Left forelimb (tissue), 1 donor: ENCODE results near the gene MPP3.
"Not testable (repeated sequence)": the region's sequence is repeated elsewhere in the genome, so short reads cannot be mapped to it uniquely, and the experiment has no call there.

Source experiments
- DNase-seq: peaks from one replicate; pipeline ENCODE4 v3.0.0-alpha.2; 2018; ENCODE audit warnings: low spot score

MPP3 gene

DNA sequence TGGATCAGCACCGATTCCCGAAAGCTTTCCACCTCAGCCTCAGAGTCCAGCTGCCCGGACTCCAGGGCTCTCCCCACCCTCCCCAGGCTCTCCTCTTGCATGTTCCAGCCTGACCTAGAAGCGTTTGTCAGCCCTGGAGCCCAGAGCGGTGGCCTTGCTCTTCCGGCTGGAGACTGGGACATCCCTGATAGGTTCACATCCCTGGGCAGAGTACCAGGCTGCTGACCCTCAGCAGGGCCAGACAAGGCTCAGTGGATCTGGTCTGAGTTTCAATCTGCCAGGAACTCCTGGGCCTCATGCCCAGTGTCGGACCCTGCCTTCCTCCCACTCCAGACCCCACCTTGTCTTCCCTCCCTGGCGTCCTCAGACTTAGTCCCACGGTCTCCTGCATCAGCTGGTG, 29.0 kb upstream of the MPP3 start:
- DNase-seq: no peak

DNA sequence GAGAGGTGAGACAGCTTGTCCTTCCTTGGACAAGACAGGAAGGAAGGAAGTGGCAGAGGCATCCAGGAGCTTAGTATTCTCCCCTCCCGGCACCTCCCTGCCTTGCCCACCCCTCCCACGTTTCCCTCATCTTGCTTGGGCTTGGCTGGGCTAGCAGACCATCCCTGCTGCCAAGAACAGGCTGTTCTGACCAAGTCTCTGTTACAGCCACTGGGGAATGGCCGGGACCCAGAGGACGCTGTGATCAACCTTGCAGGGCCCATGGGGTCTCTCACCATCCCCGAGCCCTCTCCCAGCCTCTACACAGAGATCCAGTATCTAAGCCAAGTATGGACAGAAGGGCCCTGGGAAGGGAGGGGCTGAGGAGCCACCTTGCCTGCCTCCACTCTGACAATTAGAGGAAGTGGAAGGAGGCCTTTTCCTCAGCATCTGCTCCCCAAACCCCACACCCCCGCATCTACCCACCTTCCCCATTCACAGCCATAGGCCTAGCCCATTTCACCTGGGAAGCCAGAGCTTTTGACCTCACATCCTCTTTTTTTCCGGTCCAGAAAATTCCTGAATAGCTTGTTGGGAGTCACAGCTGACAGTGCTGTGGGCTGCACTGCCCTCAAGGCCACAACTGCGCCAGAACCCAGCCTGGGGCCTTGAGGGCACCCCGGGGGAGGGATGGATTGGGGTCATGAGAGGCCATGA, 28.1 kb upstream of the MPP3 start:
- DNase-seq: no peak

DNA sequence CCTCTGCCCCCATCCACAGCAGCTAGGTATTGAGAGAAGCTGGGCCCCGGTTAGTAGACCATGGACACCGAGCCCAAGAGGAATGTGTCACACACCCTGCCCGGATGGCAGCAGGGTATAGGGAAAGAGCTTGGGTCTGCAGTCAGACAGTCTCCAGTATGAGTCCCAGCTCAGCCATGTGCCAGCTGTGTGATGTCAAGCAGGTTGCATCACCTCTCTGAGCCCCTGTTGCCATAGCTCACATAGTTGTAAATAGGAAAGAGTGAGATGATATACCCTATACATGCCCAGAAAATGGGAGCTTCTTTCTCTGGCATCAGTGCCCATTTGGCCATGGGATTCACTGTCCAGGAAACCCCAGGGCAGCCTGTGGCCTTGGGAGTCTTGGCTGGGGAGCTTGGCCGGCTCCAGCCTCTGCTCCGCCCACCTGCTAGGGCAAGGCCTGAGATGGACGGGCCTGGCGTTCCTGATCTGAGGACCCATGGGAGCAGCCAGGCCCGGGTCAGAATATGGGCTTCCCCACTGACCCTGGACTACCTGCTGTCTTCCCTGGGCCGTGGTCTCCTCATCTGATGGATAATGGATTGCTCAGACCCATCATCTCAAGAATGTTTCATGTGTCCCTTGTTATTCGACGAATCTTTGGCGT, 27.3 kb upstream of the MPP3 start:
- no peak for DNase-seq

DNA sequence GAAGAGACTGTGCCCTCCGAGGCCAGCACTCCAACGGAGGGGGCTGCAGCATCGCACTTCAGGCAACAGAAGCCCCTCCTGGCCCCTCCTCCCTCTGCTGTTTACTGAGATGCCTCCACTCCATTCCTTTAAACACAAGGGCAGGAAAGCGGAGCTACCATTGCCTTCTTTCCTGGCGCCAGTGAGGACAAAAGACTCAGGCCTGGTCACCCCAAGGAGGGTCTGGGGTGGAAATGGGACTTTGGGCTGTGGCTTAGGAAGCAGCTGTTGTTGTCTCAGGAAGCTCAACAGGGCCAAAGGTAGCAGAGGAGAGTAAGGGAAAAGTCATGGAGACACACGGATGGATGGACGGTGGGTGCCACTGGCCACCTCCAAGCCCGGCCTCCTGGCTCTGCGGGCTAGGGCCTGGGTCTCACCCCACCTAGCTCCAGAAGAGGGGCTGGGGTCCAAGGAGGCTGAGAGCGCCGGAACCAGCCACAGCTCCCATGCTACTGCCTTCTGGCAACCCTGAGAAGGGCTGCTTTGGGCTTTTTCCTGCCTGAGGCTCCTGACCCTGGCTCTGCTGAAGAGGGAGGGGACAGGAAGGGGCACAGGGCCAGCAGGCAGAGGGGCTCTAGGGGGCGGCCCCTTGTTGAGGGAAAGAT, 25.1 kb upstream of the MPP3 start:
- no peak for DNase-seq

DNA sequence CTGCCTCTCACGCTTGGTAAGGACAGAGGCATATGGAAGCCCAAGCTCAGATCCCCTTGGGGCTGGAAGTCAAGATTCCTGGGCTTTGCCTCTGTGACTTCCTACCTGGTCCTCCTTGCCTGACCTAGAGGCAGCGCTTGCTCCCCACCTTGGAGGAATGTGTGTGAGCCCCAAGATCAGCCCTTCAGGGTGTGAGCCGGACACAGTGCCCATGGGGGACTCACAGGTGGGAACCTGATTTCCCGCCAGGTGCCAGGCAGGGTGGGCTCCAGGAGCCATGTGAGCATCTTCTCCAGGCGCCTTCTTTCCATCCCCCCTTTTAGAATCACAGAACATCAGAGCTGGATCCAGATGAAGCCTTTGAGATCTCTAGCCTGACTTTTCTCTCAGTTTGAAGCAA, 24.2 kb upstream of the MPP3 start:
- no peak for DNase-seq

DNA sequence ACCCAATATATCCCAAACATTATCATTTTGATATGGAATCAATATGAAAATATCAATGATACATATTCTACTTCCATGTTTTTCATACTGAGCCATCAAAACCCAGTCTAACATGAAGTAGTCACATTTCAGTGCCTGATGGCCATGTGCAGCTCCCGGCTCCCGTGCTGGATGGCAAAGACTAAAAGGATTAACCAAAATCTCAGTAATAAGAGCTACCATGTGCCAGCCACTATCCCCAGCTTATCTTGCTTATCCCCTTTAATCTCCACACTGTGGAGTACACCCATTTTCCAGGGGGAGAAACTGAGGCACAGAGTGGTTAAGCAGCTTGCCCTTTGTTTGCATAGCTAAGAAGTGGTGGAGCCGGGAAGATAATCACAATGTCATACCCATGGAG, 23.2 kb upstream of the MPP3 start:
- no peak for DNase-seq

DNA sequence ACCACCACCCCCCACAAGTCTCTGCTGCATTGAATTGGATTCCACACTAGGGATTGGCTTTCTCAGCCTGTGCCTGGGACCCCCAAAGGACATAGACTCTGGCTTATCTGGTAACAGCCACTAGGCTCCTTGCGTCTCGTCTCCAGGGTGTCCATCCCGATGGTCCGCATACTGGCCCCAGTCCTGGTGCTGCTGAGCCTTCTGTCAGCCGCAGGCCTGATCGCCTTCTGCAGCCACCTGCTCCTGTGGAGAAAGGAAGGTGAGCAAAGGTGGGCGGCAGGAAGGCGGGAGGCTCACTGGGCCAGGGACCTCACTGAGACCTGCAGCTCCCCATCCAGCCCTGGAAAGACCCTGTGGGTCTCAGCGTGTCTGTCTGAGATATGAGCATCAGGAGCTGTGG, 22.1 kb upstream of the MPP3 start:
- DNase-seq: no peak

DNA sequence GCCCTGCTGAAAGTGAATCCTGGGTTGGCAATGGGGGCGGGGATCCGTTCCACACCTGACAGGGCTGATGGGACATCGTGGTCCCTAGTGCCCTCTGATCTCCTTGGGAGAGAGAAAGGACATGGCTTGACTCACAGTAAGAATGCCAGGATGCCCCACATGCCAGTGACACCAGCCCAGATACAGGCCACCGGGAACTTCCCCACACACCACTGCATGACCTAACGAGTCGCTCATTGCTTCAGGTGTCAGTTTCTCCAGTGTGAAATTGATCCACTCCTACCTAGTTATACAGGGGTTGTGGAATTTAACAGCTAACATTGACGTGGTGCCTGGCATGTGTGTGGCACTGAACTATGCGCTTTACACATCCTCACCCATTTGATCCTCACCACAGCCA, 21.6 kb upstream of the MPP3 start:
- no peak for DNase-seq

DNA sequence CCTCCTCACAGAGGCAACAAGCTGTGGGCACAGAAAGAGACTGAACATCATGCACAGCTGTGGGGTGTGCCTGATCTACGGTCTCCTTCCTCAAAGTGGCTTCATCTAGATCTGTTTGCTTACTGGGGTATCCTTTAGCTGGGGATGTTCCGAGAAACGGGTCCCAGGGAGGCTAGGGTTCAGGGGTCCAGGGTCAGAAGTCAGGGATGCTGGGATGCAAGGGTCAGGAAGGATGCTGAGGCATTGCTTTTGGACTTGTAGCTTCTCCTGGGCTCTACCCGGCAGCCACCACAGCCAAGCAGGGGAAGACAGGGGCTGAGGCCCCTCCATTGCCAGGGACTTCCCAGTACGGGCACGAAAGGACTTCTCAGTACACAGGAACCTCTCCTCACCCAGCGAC, 20.6 kb upstream of the MPP3 start:
- no peak for DNase-seq

DNA sequence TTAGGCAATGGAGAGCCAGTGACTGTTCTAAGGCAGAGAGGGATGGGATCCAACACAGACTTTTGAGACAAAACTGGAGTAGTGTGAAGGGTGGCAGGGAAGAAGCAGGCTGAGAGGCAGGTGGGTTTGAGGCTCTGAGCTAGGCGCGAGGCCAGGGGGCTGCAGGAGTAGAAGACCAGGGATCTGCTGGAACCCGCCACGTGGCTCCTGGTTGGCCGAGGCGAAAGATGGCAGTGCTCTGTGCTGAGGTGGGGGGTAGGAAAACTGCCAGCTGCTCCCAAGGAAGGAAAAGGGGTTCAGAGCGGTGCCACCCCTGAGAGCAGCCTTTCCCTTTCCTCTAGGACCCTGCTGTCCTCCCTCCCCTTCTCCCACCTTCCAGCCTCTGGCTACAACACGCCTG, 19.6 kb upstream of the MPP3 start:
- no peak for DNase-seq

DNA sequence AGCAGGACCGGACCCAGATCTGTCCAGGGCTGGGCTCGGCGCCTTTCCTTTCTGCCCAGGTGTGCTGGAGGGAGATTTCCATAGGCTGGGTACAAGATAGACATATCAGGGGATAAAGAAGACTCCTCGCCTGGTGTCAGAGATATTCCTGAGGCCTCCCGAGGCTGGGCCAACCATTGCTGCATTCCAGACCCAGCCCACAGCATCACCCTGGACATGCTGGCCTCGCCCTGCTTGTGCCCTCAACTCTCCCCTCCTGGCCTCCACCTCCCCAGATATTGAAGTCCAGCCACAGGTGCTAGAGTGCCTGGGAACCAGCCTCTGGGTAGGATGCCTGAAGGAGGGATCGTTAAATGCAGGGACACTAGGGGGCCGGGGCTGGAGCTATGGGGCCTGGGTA, 16.2 kb upstream of the MPP3 start:
- no peak for DNase-seq

DNA sequence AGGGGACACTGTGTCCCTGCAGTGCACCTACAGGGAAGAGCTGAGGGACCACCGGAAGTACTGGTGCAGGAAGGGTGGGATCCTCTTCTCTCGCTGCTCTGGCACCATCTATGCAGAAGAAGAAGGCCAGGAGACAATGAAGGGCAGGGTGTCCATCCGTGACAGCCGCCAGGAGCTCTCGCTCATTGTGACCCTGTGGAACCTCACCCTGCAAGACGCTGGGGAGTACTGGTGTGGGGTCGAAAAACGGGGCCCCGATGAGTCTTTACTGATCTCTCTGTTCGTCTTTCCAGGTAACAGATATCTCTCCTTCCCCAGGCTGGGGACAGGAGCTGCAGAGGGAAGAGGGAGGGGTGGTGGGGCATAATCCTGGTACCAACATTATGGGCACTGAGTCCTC, 15.7 kb upstream of the MPP3 start:
- DNase-seq: no peak

DNA sequence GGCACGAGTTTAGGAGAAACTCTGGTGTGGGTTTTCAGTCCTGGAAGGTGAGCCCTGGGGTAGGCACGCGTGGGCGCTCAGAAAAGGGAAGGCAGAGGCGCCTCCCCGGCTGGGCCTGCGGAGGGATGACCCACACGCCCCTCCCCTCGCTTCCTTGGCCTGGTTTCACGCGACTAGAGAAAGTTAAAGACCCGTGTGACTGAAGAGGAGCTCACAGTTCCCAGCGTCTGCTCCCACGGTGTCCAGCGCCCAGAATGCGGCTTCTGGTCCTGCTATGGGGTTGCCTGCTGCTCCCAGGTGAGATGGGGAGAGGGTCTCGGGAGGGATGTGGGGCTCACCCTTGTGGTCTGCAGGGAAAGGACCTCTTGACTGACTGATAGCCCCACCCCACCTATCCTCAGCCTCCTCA, 14.0 kb upstream of the MPP3 start, which contains the start of gene CD300LG:
CD300LG (plus strand) TSS at position 214 of the 409 bp plus-strand sequence; CDS start at position 255, 41 bp downstream.
- DNase-seq: no peak

DNA sequence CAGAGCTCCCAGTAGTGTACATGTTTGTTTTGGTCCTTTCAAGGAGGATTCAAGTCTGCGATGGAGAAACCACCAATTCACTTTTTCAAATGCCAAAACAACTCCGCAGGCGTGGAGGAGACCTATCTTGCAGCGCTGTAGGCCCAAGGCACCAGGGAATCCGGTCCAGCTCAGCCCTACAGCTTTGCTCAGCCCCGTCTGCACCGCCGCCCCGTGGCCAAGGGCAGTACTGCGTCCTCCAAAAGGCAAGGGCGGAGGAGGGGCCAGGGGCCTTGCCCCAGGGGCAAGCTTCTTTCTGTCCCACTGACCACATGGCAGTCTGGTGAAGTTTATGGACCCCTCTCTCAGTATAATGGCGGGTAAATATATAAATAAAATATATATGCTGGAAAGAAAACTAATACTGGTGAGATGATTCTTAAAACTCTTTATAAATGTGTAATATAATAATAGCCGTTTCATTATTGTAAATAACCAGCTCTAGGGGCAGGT, 13.3 kb upstream of the MPP3 start:
- peak; percentile 85 for DNase-seq

DNA sequence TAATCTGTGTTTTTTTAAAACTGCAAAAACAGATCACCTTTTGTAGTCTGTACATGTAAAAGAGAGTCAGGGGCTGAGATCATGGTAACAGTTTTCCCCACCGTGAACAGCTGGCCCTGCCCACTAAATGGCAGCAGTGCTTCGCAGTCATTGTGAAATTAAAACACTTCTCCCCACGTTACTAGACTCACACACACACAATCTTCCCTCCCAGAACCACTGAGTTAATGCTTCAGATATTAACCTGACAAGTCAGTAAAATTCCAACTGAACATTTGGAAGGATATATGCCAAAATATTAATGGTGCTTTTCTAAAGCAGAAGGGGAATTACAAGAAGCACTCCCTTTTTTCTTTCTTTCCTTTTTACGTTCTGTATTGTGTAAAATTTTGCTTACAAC, 12.8 kb upstream of the MPP3 start:
- no peak for DNase-seq

DNA sequence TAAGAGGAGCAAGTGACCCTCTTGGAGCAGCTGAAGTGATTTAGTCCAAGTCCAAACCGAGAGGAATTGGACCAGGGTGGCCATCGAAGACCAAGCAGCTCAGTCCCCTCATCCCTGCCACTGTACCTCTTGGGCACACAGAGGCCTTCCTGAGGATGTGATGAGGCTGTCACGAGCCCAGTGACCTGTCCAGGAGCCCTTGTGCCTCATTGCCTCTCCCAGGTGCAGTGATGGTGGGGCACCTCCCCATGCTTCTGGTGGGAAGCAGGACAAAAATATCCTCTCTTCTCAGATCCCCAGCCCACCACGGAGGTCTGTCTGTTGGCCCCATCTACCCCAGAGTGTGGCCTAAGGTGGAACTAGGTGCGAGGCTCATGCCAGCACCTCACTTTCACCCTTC, 11.3 kb upstream of the MPP3 start:
- no peak for DNase-seq

DNA sequence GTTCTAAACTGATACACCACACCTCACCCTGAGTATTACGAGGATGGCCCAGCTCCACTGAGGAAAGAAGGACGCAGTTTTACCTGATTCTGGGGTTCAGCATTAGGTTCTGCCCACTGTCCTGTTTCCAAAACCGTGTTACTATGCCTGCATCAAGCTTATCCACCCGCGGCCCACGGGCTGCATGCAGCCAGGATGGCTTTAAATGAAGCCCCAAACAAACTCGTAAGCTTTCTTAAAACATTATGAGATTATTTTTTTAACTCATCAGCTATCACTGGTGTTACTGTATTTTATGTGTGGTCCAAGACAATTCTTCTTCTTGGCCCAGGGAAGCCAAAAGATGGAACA, 10.0 kb upstream of the MPP3 start:
- no peak for DNase-seq

DNA sequence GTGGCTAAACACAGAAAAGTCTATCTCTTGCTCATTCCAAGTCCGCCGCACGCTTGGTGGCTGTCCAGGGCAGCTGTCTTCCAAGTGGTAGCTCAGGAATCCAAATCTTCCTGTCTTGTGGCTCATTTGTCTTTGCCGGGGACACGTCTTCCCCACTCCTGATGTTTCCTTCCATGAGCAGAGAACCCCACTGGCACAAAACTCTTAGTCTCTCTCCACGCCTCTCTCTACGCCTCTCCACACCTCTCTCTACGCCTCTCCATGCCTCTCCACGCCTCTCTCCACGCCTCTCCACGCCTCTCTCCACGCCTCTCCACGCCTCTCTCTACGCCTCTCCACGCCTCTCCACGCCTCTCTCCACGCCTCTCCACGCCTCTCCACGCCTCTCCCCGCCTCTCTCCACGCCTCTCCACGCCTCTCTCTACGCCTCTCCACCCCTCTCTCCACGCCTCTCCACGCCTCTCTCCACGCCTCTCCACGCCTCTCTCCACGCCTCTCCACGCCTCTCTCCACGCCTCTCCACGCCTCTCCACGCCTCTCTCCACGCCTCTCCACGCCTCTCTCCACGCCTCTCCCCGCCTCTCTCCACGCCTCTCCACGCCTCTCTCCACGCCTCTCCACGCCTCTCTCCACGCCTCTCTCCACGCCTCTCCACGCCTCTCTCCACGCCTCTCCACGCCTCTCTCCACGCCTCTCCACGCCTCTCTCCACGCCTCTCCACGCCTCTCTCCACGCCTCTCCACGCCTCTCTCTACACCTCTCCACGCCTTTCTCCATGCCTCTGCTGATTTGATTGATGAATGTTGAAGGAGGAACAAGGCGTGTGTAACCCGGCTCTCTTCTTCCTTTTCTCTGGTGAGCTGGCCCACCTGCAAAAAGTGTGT, 9.4 kb upstream of the MPP3 start:
- DNase-seq: not testable (repeated sequence)

DNA sequence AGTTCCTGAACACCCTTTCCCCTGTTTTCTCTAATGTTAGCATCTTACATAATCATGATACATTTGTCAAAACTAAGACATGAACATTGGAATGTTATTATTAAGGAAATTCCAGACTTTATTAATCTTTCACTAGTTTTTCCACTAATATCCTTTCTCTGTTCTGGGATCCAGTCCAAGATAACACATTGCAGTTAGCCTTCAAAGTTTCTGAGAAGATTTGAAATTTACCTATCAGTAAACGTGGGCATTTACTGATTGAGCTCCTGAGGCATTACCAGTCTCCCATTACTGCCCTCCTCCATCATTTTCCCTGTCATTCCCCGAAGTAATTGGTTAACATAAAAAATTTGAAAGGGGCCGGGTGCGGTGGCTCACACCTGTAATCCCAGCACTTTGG, 8.3 kb upstream of the MPP3 start:
- no peak for DNase-seq

DNA sequence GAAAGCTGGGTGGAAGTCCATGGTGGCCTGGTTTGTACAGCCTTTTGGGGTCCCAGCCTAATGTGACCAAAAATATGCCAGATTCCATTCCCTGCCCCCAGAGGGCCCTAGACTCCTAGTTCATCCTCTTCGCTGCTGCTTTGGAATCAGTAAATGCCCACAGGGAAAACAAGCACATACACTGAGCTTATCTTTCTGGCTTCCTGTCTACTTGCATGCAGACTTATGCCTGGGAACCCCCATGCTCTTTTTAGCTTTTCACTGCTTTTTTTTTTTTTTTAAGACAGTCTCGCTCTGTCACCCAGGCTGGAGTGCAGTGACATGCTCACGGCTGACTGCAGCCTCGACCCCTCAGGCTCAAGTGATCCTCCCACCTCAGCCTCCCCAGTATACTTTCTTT, 7.9 kb upstream of the MPP3 start:
- no peak for DNase-seq

DNA sequence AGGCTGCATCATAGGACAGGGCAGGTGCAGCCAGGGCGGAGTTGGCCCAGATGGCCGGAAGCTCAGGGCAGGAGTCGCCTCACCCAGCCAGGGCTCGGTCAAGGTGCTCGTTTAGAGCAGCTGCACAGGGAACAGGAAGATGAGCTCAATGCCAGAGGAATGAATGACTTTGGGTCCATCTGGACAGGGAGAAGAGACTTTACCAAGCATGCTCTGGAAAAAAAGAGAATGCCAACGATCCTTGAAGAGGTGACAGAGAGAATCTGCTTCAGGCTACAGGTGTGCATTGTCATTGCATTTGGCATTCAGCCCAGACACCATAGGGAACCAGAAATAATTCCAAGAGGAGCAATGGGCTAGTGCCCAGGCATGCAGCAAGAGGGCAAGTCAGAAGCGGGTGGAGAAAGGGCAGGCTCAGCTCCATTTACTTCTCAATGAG, 6.7 kb upstream of the MPP3 start:
- DNase-seq: no peak

DNA sequence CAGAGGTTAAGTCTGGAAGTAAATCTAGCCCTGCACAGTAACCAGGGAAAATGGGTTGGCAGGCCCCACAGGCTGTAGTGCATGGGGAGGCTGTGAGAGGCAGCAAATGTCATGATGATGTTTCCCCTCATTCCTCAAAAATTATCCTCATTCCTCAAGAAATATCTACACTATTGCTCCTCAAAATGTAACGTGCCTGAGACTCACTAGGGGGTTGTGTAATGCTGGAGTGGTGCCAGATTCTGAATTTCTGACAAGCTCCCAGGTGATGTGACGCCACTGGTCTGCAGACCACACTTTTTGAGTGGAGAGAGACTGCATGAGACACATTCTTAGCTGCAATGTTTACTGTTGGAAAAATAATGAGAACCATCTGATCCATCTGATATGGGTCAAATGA, 1.2 kb upstream of the MPP3 start:
- no peak for DNase-seq
